Breast epithelium (tissue), 3 donors: Measurements from ENCODE around the gene P2RY12.

Experiments
- CTCF ChIP-seq, 3 donors: fragments of 450-650 bp; IDR thresholded peaks; one replicate each; pipeline ENCODE4 v1.5.1; 2016 to 2017; ENCODE audit warnings: antibody characterized with exemption in 3 of 3, mild to moderate bottlenecking in 3 of 3, moderate library complexity in 3 of 3
- POLR2A ChIP-seq: fragments of 450-650 bp; IDR thresholded peaks from one replicate; pipeline ENCODE4 v1.6.1; 2016; ENCODE audit warnings: antibody characterized with exemption, mild to moderate bottlenecking, moderate library complexity

- TF ChIP-seq CTCF (IDR thresholded peaks at IDR 0.05) (no peak), POLR2A (no peak)
Measured at GRCh38 chr3:151403246-151403645, 18.7 kb upstream of the P2RY12 start.
